ENCODE data around the gene UQCRC2.

Gene UQCRC2

GRCh38 chr16:22030087-22030812 lies 77.1 kb downstream of the UQCRC2 start:
- H3K4me3 ChIP-seq (ENCODE audit: low read depth, low read length) = no peak overlapping the region
- H3K27me3 ChIP-seq (ENCODE audit: control insufficient read depth, insufficient read depth, low read length) = no peaks in the 10 kb centered on the region
- no peaks in the 10 kb centered on the region for H3K36me3 ChIP-seq (ENCODE audit: control insufficient read depth, insufficient read depth, low read length)
- H3K27ac ChIP-seq (ENCODE audit: low read depth, low read length) = no peak overlapping the region
- no peaks in the 10 kb centered on the region for H3K9me3 ChIP-seq (ENCODE audit: control insufficient read depth, insufficient read depth, low read length)
- H3K4me1 ChIP-seq (ENCODE audit: control insufficient read depth, insufficient read depth, low read length) = 0 out of 2 replicates have a peak, but pooled peaks cover 4% of the 10 kb centered on the region
- H3K9ac ChIP-seq (ENCODE audit: low read depth, low read length) = no peak overlapping the region

GRCh38 chr16:22031483-22032083 lies 78.4 kb downstream of the UQCRC2 start:
- Histone ChIP-seq H3K9ac (ENCODE audit: low read depth, low read length) (no peak overlapping the region), H3K27ac (ENCODE audit: low read depth, low read length) (no peak overlapping the region), H3K4me1 (ENCODE audit: control insufficient read depth, insufficient read depth, low read length) (peaks cover 8% of the 10 kb centered on the region; the same call in 1 of the 2 replicates), H3K36me3 (ENCODE audit: control insufficient read depth, insufficient read depth, low read length) (no peaks in the 10 kb centered on the region), H3K27me3 (ENCODE audit: control insufficient read depth, insufficient read depth, low read length) (no peaks in the 10 kb centered on the region), H3K4me3 (ENCODE audit: low read depth, low read length) (no peak overlapping the region), H3K9me3 (ENCODE audit: control insufficient read depth, insufficient read depth, low read length) (no peaks in the 10 kb centered on the region)

Data from HUES48 (cell line).